CD4-positive, alpha-beta memory T cell (primary cell): ENCODE measurements around the gene ITGA3. TPM values are rescaled to one million over a fixed set of nuclear protein-coding genes. Genes with fewer than 3 reads are reported as not detected.

Experiments
- CTCF ChIA-PET: fragments of 350-600 bp; sonication (Branson Sonifier 250); formaldehyde crosslinking; loops from one replicate; lab custom pipeline; 2021; ENCODE audit warnings: inconsistent platforms; ENCODE audit not compliant: partially characterized antibody; lab: Charles Lee
- POLR2A ChIA-PET: fragments of 350-600 bp; sonication (Branson Sonifier 250); formaldehyde crosslinking; loops from one replicate; lab custom pipeline; 2021; ENCODE audit not compliant: partially characterized antibody; lab: Charles Lee
- DNase-seq, 5 donors: peaks; one replicate each; pipeline versions ENCODE4 v3.0.0 to v3.0.0-alpha.2; 2020 to 2022; ENCODE audit warnings: mixed read lengths in 1 of 5
- H3K27ac ChIP-seq: one replicate; pipeline ENCODE4 v1.7.0; 2013; ENCODE audit warnings: low read depth, low read length
- H3K27me3 ChIP-seq: 2 replicates; pipeline ENCODE4 v1.7.0; 2013; ENCODE audit warnings: mild to moderate bottlenecking, low read length, moderate library complexity; ENCODE audit not compliant: insufficient read depth
- H3K36me3 ChIP-seq: 2 replicates; pipeline ENCODE4 v1.7.0; 2013; ENCODE audit warnings: mild to moderate bottlenecking, low read length, moderate library complexity; ENCODE audit not compliant: insufficient read depth
- H3K4me1 ChIP-seq: 2 replicates; pipeline ENCODE4 v1.7.0; 2013; ENCODE audit warnings: mild to moderate bottlenecking, low read length, moderate library complexity; ENCODE audit not compliant: insufficient read depth
- H3K4me3 ChIP-seq, 2 donors: one replicate each; pipeline ENCODE4 v1.7.0; 2013; ENCODE audit warnings: low read length in 2 of 2, mild to moderate bottlenecking in 1 of 2
- H3K9me3 ChIP-seq, 2 donors: one replicate each; pipeline ENCODE4 v1.7.0; 2013; ENCODE audit warnings: low read length in 2 of 2, control low read depth in 1 of 2; ENCODE audit not compliant: control insufficient read depth in 1 of 2
- H3K27ac Mint-ChIP-seq, 7 donors: one replicate each; pipeline ENCODE4 v1.8.0; 2020 to 2021; ENCODE audit warnings: mixed read lengths in 7 of 7, mild to moderate bottlenecking in 6 of 7, inconsistent platforms in 3 of 7, moderate library complexity in 3 of 7
- H3K27me3 Mint-ChIP-seq, 2 donors: one replicate each; pipeline ENCODE4 v1.8.0; 2020 to 2021; ENCODE audit warnings: mixed read lengths in 2 of 2
- H3K36me3 Mint-ChIP-seq, 2 donors: one replicate each; pipeline ENCODE4 v1.8.0; 2020 to 2021; ENCODE audit warnings: mixed read lengths in 2 of 2, inconsistent platforms in 1 of 2, mild to moderate bottlenecking in 1 of 2
- H3K4me1 Mint-ChIP-seq, 4 donors: one replicate each; pipeline ENCODE4 v1.8.0; 2020 to 2021; ENCODE audit warnings: mixed read lengths in 4 of 4, mild to moderate bottlenecking in 1 of 4
- H3K4me3 Mint-ChIP-seq, 8 donors: one replicate each; pipeline ENCODE4 v1.8.0; 2020 to 2021; ENCODE audit warnings: mixed read lengths in 8 of 8, mild to moderate bottlenecking in 7 of 8, moderate library complexity in 6 of 8, inconsistent platforms in 3 of 8
- H3K9me3 Mint-ChIP-seq, 8 donors: one replicate each; pipeline ENCODE4 v1.8.0; 2020 to 2021; ENCODE audit warnings: mixed read lengths in 8 of 8, mild to moderate bottlenecking in 5 of 8, inconsistent platforms in 3 of 8, moderate library complexity in 1 of 8
- intact Hi-C: fragments of 100-400 bp; cut with micrococcal nuclease; formaldehyde crosslinking; loops from one replicate; pipeline ENCODE4 v1.15.1; 2023
- polyA plus RNA-seq, 2 donors: library from polyadenylated mRNA; unstranded; fragments of 300-500 nt; fragmentation: Illumina TruSeq; gene quantifications; one replicate each; pipeline ENCODE4 v1.2.3, GENCODE V29; 2021
- total RNA-seq, 2 experiments: library from RNA; stranded (reverse); gene quantifications; one replicate each; pipeline ENCODE4 v1.2.3, GENCODE V29; 2021

The ITGA3 gene
- total and polyA plus RNA-seq, 4 experiments from 2014 or later, result 1.6 to 16.3 (median 9.4) TPM

- CTCF ChIA-PET, result interaction anchor here (1.6 to 10.0 kb wide), 3 partner anchors 8 to 58 kb away, joined by 5 to 174 read pairs (median 101); partner anchors contain the start of gene PDK2
- Histone ChIP-seq H3K36me3 (no peaks in the 10 kb centered on the region), H3K9me3 (no peaks in the 10 kb centered on the region), H3K4me1 (no peaks in the 10 kb centered on the region), H3K27me3 (no peaks in the 10 kb centered on the region), H3K4me3 (no peak overlapping the region), H3K27ac (no peak overlapping the region)
- POLR2A ChIA-PET, result no interaction called here
- Mint-ChIP-seq H3K9me3 (no peaks in the 10 kb centered on the region), H3K4me3 (no peak overlapping the region), H3K36me3 (no peaks in the 10 kb centered on the region), H3K4me1 (no peaks in the 10 kb centered on the region), H3K27ac (no peak overlapping the region), H3K27me3 (peaks cover 3 to 4% of the 10 kb centered on the region in 2 donors)
- intact Hi-C loops, result no loop called here
- no peak for DNase-seq
These were observed 21.2 kb upstream of the ITGA3 start for GRCh38 chr17:50034498-50035364.

GRCh38 chr17:50035421-50035879 is 20.5 kb upstream of the ITGA3 start:
- no peak overlapping the region for H3K4me3 ChIP-seq
- Mint-ChIP-seq H3K9me3 (no peaks in the 10 kb centered on the region), H3K4me1 (no peaks in the 10 kb centered on the region), H3K27me3 (peaks cover 2 to 4% of the 10 kb centered on the region in 2 donors), H3K27ac (no peak overlapping the region), H3K36me3 (no peaks in the 10 kb centered on the region), H3K4me3 (no peak overlapping the region)
- H3K27me3 ChIP-seq, result no peaks in the 10 kb centered on the region
- no peak overlapping the region for H3K27ac ChIP-seq
- no peaks in the 10 kb centered on the region for H3K4me1 ChIP-seq
- intact Hi-C loops, result no loop called here
- ChIA-PET POLR2A (no interaction called here), CTCF (interaction anchor here (1.1 to 1.6 kb wide), 2 partner anchors 9 to 13 kb away, joined by 3 to 5 read pairs; no protein-coding TSS in a partner anchor)
- no peaks in the 10 kb centered on the region for H3K9me3 ChIP-seq
- no peaks in the 10 kb centered on the region for H3K36me3 ChIP-seq
- DNase-seq, result no peak

GRCh38 chr17:50035945-50036344 is 20.0 kb upstream of the ITGA3 start:
- POLR2A ChIA-PET, result no interaction called here
- intact Hi-C loops, result no loop called here
- CTCF ChIA-PET, result interaction anchor here (1.1 to 1.6 kb wide), 2 partner anchors 9 to 13 kb away, joined by 3 to 5 read pairs; no protein-coding TSS in a partner anchor
- no peak for DNase-seq
- peaks cover 0 to 4% of the 10 kb centered on the region in 2 donors for H3K27me3 Mint-ChIP-seq
- no peaks in the 10 kb centered on the region for H3K4me1 ChIP-seq
- H3K36me3 Mint-ChIP-seq, result no peaks in the 10 kb centered on the region
- no peaks in the 10 kb centered on the region for H3K4me1 Mint-ChIP-seq
- peak overlapping the region in 1 of 7 donors; percentile 21 for H3K27ac Mint-ChIP-seq
- H3K9me3 ChIP-seq, result no peaks in the 10 kb centered on the region
- no peaks in the 10 kb centered on the region for H3K36me3 ChIP-seq
- no peaks in the 10 kb centered on the region for H3K27me3 ChIP-seq
- no peak overlapping the region for H3K4me3 Mint-ChIP-seq
- H3K27ac ChIP-seq, result no peak overlapping the region
- H3K4me3 ChIP-seq, result no peak overlapping the region
- H3K9me3 Mint-ChIP-seq, result no peaks in the 10 kb centered on the region

GRCh38 chr17:50036455-50037261 is 19.3 kb upstream of the ITGA3 start:
- ChIA-PET CTCF (interaction anchor here (1.1 to 1.6 kb wide), 2 partner anchors 10 to 14 kb away, joined by 3 to 5 read pairs; no protein-coding TSS in a partner anchor), POLR2A (no interaction called here)
- no peak for DNase-seq
- Mint-ChIP-seq H3K4me3 (no peak overlapping the region), H3K4me1 (no peaks in the 10 kb centered on the region), H3K36me3 (no peaks in the 10 kb centered on the region), H3K27me3 (peaks cover 0 to 6% of the 10 kb centered on the region in 2 donors), H3K9me3 (no peaks in the 10 kb centered on the region), H3K27ac (no peak overlapping the region)
- Histone ChIP-seq H3K36me3 (no peaks in the 10 kb centered on the region), H3K27me3 (no peaks in the 10 kb centered on the region), H3K27ac (no peak overlapping the region), H3K4me3 (no peak overlapping the region), H3K4me1 (no peaks in the 10 kb centered on the region), H3K9me3 (no peaks in the 10 kb centered on the region)
- intact Hi-C loops, result no loop called here

- peaks cover 0 to 10% of the 10 kb centered on the region in 2 donors for H3K27me3 Mint-ChIP-seq
- Histone ChIP-seq H3K4me3 (no peak overlapping the region), H3K4me1 (no peaks in the 10 kb centered on the region), H3K27ac (no peak overlapping the region), H3K9me3 (no peaks in the 10 kb centered on the region), H3K36me3 (no peaks in the 10 kb centered on the region), H3K27me3 (no peaks in the 10 kb centered on the region)
- DNase-seq, result no peak
- H3K9me3 Mint-ChIP-seq, result no peaks in the 10 kb centered on the region
- no peak overlapping the region for H3K4me3 Mint-ChIP-seq
- no peaks in the 10 kb centered on the region for H3K4me1 Mint-ChIP-seq
- ChIA-PET CTCF (no interaction called here), POLR2A (no interaction called here)
- H3K27ac Mint-ChIP-seq, result no peak overlapping the region
- intact Hi-C loops, result no loop called here
- H3K36me3 Mint-ChIP-seq, result no peaks in the 10 kb centered on the region
These were observed 18.4 kb upstream of the ITGA3 start for GRCh38 chr17:50037321-50038107.

- no peaks in the 10 kb centered on the region for H3K27me3 ChIP-seq
- H3K4me3 ChIP-seq, result no peak overlapping the region
- no peaks in the 10 kb centered on the region for H3K36me3 ChIP-seq
- H3K4me1 ChIP-seq, result no peaks in the 10 kb centered on the region
- ChIA-PET POLR2A (no interaction called here), CTCF (interaction anchor here (1.5 kb wide), 2 partner anchors 12 to 48 kb away, joined by 4 to 9 read pairs; no protein-coding TSS in a partner anchor)
- no peaks in the 10 kb centered on the region for H3K9me3 ChIP-seq
- Mint-ChIP-seq H3K4me3 (no peak overlapping the region), H3K9me3 (no peaks in the 10 kb centered on the region), H3K27me3 (peaks cover 2 to 9% of the 10 kb centered on the region in 2 donors), H3K36me3 (no peaks in the 10 kb centered on the region), H3K27ac (no peak overlapping the region), H3K4me1 (no peaks in the 10 kb centered on the region)
- intact Hi-C loops, result no loop called here
- no peak overlapping the region for H3K27ac ChIP-seq
- no peak for DNase-seq
These were observed 16.9 kb upstream of the ITGA3 start for GRCh38 chr17:50039058-50039457.
